HG03469 (cell line): ENCODE results near the gene CENPP.

Source experiments
- ATAC-seq: cut with Tn5 transposase; IDR thresholded peaks from one replicate; pipeline ENCODE4 v1.9.1; 2021; ENCODE audit warnings: mild to moderate bottlenecking, moderate library complexity, moderate number of reproducible peaks; ENCODE audit not compliant: unreplicated experiment

CENPP gene

DNA sequence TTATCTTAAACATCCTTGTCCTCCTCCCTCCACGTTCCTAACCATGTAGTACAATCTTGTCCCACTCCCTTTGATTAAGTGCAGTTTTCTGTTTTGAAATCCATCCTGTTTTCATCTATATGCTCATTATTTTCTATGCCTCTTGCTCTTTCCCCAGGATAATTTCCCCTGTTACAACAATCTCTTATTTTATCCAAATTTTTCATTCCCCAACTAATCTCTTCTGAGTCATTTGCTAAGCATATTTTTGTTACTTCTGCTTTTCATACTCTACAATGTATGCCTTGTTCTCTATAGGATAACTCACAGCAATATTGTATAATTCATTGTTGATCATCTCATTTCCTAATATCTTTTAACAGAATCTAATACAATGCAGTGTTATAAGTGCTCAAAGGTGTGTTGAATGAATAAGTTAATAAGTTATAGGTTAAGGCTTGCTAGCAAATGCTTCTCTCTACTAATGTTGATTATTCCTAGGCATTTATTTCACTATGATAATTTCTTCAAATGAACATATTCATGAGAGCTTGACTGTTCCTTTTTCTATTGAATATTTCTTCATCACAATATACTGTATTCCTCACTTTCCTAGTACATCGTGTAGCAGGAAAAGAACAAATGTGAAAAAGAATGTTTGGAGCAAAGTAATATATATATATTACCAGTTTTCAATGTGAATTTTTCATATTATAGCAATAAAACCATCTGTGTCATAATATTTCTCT is 97.0 kb downstream of the CENPP start:
- ATAC-seq = no peak

- ATAC-seq = no peak
Measured at GRCh38 chr9:92423612-92424011, 97.9 kb downstream of the CENPP start.

DNA sequence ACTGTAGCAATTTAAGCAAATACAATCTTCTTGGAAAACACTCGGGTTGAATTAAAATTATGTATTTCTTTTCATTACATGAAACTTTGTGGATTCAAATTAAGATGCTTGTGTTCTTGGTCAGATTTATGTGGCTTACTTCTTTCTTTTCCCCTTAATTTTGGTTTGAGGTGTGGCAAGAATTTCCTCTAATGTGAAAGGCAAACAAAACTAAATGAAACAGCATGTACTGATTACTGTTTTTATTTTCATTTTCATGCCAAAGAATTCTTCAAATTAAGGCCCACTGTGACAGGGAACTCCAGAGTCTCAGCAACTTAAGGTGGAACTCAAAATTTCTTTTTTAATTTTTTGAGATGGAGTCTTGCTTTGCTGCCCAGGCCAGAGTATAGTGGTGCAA is 98.6 kb downstream of the CENPP start, which contains the start of gene OMD:
TSS of gene OMD (minus strand) at position 132 of the 400 bp plus-strand sequence. CDS start 6,913 bp downstream, outside the sequence.
- ATAC-seq = no peak

DNA sequence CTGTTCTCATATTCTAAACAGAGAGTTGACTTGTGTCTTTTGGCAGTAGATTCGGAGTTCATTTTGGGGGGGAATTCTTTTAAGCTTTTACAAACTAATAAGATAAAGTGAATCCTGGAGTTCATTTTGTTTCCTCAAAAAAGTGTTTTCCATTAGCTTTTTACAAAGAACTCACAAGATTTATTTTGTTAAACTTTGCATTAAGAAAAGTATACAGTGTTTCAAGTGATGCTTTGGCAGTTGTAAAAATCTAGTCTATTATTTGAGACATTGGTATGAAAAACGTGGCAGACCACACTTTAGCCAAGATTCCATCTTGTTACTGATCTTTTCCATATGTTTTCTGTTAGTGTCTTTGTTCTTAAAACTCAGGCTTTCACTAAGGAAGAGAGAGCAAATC is 99.7 kb downstream of the CENPP start:
- no peak for ATAC-seq

DNA sequence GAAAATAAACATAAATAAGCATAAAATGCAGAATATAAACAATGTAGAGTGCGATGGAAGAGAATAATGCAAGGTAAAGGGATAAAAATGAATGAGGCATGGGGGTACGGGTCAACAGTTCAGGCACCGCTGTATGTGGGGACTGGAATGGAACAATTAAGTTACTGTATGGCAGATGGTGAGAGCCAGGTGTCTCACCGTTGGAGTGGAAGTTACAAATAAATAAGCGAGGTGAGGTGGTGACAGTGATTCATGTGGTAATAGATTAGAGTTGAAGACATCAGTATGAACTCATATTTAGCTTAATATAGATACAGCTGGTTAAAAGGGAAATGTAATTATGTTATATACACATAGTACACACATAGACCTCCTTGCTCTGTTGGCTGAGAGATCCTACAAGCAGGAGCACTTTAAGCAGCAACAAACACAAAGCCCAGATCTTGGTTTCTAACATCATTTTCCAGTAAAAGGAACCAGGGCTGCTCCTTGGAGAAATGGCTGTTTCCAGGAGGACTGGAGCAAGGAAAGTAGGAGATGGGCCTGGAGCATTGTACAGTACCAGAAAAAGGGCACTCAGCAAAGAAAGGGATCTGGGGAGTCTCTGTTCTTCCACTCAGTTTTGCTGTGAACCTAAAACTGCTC is 100.9 kb downstream of the CENPP start:
- no peak for ATAC-seq

DNA sequence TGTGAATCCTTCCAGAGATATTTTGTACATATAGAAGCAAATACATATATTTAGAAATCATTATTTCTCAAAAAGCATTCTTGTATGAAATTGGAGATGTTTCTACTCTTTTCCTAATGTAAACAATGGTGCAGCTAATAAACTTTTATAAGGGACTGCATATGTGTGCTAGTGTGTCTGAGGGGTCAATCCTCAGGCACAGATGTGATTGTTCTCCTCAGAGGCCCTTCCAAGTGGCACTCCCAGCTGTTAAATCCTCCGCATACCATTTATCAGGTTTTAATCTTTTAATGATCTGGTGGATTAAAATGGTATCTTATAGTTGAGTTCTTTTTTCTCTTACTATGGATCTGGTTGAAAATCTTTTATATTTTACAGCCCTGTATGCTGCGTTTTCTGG is 104.1 kb downstream of the CENPP start:
- ATAC-seq = no peak

GRCh38 chr9:92432350-92432749 is 106.6 kb downstream of the CENPP start:
- no peak for ATAC-seq

GRCh38 chr9:92432972-92433548 is 107.3 kb downstream of the CENPP start:
- ATAC-seq = no peak

DNA sequence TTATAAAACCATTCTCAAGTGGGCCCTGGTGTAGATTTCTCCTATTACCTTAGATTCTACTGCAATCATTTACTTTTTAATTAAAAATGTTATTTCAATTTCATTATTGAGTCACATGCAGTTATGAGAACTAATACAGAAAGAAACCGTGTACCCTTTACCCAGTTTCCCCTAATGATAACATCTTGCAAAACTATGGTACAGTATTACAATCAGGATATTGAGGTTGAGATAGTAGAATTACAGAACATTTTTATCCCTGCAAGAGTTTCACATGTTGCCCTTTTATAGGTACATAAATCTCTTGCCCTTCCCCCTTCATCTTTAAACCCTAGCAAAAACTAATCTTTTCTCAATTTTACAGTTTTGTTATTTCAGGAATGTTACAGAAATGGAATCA is 109.5 kb downstream of the CENPP start:
- no peak for ATAC-seq

- no peak for ATAC-seq
Measured at GRCh38 chr9:92438900-92439526, 113.3 kb downstream of the CENPP start.

DNA sequence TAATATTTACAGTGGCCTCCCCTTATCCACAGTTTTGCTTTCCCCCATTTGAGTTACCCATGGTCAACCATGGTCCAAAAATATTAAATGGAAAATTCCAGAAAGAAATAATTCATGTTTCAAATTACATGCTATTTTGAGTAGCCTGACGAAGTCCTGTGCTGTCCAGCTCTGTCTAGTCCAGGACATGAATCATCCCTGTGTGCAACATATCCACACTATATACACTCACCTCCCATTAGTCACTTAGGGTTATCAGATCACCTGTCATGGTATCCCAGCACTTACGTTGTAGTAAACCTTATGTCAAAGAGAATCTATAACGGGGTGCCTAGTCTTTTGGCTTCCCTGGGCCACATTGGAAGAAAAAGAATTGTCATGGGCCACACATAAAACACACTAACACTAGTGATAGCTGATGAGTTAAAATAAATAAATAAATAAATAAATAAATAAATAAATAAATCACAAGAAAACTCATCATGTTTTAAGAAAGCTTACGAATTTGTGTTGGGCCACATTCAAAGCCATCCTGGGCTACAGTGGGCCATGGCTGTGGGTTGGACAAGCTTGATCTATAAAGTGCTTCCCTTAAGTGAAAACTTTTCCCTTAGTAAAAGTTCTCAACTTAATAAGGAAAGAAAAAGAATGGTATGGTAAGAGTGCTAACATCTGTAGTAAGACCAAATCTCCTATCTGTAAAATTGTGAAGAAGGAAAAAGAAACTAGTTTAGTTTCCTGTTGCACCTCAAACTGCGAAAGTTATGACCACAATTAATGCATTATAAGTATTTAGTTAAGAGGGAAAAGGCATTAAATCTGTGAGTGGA is 114.4 kb downstream of the CENPP start:
- no peak for ATAC-seq

DNA sequence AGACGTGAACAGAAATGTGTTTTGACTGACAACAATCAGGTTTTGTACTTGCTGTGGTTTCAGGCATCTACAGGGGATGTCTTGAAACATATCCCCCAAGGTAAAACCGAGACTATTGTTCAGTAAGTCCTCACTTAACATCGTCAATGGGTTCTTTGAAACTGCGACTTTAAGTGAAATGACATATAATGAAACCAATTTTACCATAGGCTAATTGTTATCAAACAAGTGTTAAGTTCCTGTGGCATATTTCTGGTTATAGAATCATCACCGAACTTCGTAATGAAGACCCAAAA is 114.9 kb downstream of the CENPP start:
- ATAC-seq = no peak

GRCh38 chr9:92444841-92445240 is 119.1 kb downstream of the CENPP start:
- no peak for ATAC-seq

DNA sequence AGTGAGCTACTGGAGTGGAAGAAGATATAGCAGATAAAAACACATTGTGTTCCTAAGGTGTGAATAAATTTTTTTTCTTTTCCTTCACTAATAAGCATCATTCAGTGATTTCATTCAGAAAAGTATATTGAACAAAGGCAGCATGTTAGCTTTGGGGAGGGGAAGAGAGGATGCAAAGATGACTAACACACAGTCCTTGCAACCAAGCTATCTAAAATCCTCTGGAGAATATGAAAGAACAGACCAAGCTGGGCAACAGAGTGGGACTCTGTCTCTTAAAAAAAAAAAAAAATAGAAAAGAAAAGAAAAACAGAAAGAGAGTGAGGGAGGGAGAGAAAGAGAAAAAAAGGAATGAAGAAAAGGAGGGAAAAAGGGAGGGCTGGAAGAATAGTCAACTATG is 120.8 kb downstream of the CENPP start:
- no peak for ATAC-seq

- ATAC-seq = no peak
Measured at GRCh38 chr9:92455217-92455616, 129.5 kb downstream of the CENPP start.

GRCh38 chr9:92457576-92457975 is 131.8 kb downstream of the CENPP start:
- ATAC-seq = no peak

- no peak for ATAC-seq
Measured at GRCh38 chr9:92463387-92463786, 137.6 kb downstream of the CENPP start.

- ATAC-seq = no peak
Measured at GRCh38 chr9:92463984-92464383, 138.2 kb downstream of the CENPP start.

GRCh38 chr9:92467041-92467440 is 141.3 kb downstream of the CENPP start:
- no peak for ATAC-seq

- no peak for ATAC-seq
Measured at GRCh38 chr9:92467511-92467910, 141.8 kb downstream of the CENPP start.

- ATAC-seq = no peak
Measured at GRCh38 chr9:92468206-92468605, 142.5 kb downstream of the CENPP start.
